HG03378 (cell line): ENCODE results near the gene SV2B.

Source experiments
- ATAC-seq: cut with Tn5 transposase; IDR thresholded peaks from one replicate; pipeline ENCODE4 v1.9.1; 2021; ENCODE audit warnings: mild to moderate bottlenecking, moderate library complexity; ENCODE audit not compliant: unreplicated experiment

SV2B gene

DNA sequence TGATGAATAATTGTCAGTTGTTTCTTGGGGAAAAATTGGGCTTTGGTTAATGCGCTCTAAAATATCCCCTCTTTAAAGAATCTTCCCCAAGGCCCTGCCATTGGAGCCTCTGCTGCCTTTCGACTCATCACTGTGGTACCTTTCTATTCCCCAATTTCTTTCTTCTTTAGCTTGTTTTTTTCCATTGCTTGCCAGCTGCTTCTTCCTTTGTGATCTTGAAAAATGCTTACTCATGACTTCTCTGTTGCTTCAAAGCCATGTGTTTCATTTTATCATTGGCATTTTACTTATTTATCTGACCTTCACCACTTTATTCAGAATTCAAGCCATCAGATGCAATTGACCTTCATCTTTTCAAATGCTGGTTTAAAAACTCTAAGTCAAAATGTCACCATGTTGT lies 84.4 kb downstream of the SV2B start:
- ATAC-seq = no peak

DNA sequence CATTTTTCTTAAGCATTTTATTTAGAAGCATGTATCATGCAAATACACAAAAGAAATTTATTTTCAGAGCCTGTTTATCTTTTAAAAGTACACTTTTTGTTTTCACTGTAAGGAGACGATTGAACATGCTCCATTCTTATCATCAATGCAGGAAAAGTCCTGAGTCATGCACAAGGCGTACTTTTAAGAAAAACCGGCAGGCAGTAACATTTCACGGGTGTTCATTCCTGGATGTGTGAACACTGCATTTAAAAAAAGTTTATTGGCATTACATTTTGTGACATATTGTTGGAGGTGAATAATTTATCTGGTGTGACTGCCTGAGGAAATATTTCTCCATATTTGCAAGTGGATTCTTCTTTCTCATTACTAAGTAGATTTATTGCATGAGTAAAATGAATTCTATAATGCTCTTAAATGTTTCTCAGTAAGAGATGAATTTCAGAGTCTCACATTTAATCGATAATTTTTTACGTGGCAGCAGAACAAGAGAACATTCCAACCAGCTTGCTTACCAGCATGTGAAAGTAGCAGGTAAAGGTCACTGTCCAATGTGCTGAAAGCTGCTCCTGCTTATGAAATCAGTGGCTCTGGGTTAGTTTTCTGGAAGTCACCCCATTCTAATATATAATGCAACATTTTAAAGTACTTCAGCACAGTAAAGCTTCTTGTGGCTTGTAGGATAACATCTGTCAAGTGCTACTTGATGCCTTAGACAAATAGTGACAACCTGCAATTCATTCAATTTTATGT lies 87.0 kb downstream of the SV2B start:
- ATAC-seq = no peak

DNA sequence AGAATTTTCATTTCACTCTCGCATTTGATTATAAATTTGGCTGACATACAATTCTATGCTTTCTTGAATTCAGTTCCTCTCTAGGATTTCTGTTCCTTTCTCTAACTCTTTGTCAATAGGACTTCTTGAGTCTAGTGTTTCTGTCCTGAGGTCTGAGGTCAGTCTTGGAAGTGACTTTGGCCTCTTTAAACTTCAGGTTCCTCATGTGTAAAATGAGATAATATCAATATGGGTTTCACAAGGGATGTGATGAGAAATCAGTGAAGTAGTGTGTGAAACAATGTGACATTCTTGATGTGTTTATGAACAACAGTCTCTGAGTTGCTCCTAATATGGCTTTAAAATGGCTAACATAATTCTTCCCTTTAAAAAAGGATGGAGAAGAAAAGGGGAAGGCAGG lies 92.2 kb downstream of the SV2B start:
- ATAC-seq = no peak

DNA sequence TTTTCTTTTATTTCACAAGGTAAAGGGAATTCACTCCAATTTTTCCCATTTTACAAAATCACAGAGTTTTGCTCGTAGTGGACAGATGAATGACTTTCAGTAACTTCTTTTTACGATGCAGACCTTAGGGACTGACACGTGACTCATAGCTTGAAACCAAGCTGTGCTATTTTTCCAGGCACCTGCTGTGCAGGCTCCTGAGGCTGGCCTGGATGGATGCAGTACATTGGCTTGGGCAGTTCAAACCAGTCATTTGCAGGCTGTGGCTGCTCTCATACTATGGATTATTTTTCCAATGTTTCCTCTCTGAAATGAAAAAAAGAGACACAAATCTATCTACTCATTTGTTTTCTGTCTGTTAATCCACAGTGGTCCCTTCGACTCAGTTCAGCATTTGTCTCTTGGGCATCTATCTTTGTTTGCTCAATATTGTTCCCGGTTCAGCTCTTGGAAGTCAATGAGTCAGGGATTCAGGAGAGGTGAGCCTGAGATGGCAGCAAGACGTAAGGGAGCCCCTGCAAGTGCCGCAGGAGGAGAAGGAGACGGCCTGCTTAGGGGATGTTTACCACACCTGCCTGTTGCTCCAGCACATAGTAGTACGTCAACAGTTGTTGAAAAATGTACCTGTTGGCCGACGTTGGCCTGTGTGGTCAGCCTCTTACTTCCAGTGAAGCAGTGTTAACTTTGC lies 92.8 kb downstream of the SV2B start:
- no peak for ATAC-seq

DNA sequence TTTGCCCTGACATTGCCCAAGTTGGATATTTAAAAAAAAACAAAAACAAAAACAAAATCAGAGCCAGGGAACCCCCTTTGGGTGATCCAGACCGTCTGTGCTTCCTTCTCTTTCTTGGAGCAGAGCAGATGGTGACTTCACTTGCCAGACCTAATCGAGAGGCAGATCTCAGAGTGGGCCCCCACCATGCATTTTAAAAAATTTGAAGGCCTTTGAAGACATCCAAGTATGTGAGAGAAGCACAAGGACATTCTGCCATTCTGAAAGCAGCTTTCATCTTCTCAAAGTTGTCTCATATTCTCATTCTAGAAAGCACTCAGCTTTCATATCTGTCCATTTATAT lies 93.3 kb downstream of the SV2B start:
- no peak for ATAC-seq

DNA sequence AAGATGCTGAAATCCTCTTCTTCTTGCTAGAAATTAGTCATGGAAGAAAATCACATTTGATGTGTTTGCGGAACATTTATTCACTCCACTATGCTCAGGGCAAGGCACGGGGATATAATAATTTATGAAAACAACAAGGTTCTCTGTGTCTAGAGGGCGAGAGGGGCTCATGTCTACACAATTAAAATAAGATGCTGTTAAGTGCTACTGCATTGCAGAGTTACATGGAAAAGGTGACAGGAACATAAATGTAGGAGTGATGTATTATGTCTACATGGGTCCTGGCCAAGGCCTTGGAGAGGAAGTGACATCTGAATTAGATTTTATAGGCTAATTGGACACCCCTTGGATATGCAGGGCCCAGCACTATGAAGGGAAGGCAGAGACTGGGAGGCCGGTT lies 96.1 kb downstream of the SV2B start:
- no peak for ATAC-seq

DNA sequence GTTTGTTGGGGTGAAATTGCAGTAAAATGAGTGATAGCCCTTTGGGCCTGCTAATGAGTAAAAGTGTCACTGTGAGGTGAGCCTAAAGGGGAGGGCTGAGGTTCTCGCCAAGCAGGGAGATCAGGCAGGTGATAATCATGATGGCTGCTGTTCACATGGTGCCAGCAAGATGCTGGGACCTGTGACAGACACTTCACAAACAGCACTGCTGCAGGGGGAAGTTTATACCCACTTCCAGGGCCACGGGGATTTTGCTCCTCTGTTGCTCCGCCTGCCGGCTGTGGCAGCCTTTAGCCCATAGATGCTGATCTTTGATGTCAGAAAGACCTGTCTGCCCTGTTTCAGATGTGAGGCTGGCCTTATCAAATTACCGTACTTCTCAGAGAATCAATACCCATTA lies 96.7 kb downstream of the SV2B start:
- ATAC-seq = no peak

DNA sequence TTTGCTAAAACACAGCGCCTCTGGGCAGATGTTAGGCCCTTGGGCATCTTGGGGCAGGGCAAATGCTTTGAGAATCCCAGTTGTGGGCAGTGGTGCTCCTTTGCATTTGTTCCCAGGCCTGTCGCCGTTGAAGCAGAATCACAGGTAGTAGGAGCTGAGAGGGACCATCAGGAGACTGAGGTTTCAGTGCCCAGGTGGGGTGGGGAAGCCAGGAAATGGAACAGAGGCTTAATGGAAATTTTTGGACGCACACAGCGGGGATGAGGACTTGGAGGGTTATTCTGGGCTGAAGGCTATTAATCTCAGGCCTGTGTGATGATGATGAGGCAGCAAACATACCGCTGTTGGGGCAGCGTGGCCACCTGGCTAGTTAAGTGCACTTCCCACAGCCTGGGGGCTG lies 99.5 kb downstream of the SV2B start:
- ATAC-seq = no peak

DNA sequence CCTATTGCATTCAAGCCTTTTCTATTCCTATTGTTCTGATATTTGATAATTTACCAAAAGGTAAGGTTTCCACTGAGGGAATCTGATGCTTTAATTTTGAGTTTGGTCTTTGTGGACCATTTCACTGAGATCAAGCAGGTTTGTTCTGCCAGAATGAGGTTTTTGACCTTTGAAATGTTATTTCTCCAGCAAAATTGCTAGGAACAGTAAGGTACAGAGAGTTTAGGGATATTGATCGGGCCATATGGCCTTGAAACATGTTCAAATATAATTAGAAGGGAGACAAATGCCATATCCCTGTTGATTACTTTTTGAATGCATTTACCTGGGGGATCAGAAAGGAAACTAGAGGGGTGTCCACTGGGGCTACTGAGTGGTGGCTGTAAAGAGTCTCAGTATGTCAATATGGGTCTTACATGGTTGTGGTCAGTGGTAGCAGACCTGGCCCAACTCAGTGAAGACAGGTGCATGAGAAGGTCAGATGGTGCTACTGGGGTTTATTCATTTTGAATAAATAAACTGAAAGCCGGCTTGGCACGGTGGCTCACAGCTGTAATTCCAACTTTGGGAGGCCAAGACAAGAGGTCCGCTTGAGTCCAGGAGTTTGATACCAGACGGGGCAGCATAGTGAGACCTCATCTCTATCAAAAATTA lies 100.2 kb downstream of the SV2B start:
- ATAC-seq = no peak

DNA sequence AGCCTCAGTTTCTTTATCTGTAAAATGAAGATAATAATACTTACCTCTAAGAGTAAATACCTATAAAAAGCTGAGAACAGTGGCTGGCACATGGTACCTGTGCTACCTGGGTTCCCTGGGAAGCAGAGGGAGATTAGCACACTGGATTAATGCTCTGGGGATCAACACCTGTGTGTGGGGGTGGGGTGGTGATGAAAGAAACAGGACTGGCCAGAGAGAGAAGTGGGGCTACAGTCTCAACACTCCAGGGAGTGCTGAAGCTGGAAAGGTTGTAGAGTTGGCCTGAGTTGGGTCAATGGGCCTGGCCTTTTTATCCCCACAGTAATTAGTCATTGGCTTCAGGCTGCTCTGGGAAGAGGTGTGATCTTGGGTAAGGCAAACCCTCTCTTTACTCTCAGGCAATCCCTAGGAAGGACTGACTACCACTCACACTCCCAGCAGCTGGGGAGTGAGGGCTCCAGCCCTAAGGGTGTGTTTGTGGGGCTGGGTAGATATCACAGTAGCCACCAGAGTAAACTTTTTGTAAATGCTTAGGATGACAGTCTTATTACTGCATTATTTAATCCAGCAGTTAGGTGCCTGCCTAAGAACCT lies 102.5 kb downstream of the SV2B start:
- no peak for ATAC-seq

DNA sequence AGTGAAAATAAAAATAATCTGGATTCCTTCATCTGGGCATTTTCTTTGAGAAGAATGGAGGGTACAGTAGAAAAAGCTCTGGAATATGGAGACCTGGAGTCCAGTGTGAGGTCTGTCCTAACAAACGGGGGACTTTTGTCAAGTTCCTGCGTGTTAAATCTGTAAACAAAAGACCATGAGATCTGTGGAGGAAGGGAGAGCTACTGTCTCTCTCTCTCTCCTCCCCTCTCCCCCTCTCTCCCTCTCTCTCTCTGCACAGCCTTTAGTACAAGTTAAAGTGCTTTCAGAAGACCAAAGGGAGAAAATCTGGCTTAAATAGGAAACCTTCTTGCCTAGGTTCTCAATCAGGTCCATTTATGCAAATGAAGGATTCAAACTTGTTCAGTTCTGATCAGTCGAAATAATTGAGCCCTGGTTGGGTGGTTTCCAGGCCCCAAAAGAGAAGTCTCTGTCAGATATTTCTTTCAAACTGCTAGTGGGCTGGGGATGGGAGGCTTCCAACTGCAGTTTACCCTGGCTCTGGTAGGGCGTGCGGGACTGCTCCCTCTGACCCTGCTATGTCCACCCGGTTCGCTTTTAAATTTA lies 103.7 kb downstream of the SV2B start:
- ATAC-seq = no peak

DNA sequence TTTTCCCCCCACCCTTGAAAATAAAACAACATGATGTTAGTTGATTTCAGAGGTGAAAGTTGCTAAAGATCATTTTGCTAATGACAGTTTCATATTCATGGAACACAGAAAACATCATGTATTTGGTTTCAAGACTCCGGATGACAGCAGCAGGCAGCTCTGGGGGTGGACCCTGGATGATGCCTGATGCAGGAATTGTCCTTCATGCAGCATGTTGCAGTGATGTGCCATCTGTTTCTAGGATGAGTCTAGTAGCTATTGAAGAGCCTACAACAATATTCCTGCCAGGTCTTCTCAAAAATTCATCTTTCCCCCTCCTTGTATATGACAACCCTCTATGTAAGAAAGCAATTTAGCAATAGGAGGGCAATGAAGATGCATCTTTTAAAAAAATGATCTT lies 108.3 kb downstream of the SV2B start:
- no peak for ATAC-seq

DNA sequence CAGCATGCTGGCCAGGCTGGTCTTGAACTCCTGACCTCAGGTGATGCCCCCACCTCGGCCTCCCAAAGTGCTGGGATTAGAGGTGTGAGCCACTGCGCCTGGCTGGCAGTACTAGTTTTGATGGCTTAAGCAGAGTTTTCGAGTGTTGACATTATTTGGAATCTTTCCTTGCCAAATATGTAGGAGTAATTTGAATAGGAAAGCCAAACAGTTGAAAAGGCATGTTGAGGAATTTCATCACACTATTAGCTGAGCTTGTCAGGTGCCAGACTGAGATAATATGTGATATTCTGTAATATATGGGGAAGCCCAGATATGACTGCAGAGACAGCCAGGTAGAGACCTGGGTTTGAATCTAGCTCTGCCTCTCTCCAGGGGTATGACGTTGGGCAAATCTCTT lies 109.3 kb downstream of the SV2B start:
- ATAC-seq = no peak

DNA sequence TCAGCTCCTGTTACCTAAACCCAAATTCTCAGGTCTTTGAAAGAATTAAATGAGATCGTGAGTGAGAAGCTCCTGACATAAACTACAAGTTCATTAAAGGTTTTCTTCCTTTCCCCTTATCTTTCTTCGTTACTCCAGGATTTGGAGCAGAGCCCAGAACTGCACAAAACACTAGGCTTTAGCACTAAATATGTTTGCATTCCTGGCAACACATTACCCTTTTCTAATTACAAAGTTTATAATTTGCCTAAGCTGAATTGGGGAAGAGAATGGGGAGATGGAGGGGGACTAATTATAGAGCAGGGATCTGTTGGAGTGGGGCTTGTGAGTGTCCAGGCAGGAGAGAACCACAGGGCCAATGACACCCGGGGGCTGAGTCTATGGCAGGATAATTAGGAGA lies 109.7 kb downstream of the SV2B start:
- ATAC-seq = no peak

DNA sequence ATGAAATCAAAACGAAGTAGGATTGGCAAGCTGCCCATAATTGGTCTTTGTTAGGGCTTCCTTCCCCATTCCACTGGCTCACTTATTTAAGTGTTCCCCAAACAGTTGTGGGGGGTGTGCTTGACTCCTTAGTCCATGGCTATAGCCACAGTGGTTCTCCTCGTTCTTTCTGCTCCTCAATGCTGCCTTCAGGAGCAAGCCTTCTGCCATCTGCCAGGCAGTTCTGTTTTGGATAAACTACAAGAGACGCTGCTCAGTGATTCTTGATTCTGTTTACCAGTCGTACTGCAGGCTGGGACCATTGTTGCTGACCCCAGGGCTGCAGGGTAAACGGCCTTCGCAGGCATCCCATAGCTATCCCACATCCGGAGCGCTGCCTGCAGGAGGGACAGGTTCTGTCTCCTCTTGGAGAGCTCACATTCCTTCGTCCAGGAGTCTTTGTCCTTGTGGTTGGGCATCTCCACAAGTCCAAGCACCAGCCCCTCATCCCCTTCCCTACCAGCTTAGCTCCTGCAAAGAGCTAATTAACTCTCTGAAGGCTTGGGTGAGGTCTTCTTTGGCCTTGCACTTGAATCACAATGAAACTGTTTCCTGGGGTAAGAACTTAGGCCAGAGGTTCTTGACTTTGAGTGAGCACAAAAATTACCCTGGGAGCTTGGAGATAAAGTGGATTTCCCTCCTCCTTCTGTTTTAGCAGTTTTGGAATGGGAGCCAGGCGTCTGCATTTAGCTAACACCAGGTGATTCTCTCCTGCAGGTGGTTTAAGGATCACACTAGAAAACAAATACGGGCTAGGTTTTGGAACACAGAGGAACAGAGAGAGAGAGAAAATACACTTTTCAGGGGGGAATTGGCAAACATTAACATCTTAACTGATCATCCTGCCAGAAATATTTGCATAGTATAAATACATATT lies 114.9 kb downstream of the SV2B start:
- no peak for ATAC-seq

DNA sequence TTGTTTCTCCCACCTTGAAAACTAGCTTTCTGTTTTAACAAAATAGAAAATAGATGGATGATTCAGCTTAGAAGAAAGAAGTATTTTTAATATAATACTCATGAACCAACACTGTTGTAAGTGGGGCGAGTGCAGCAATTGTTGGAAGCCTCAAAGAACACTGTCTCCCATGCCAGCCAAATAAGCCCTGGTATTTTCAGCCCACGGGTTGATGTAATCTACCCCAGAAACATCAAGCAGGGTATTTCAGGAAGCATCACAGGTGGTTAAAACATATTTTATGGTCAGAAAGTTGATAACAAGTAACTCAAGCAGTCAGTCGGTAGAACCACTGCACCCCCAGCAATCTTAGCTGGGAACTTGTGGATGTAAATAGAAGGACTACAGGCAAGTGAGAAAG lies 115.9 kb downstream of the SV2B start:
- no peak for ATAC-seq

DNA sequence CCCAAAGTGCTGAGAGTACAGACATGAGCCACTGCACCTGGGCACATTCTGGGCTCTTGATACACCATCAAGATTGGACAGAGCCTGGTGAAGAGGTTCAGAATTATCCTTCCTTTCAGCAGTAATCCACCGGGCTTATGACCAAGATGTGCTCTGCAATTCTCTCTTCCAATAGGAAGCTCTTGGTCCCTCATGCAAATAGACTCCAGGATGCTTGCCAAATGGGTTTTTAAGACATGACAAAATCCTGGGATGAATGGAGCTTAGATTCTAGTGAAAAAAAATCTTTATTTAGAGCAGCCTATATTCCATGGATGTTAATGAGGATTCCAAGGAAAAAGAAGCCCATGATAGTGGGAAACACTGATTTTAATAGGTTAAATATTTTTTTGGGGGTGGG lies 119.1 kb downstream of the SV2B start:
- ATAC-seq = no peak

DNA sequence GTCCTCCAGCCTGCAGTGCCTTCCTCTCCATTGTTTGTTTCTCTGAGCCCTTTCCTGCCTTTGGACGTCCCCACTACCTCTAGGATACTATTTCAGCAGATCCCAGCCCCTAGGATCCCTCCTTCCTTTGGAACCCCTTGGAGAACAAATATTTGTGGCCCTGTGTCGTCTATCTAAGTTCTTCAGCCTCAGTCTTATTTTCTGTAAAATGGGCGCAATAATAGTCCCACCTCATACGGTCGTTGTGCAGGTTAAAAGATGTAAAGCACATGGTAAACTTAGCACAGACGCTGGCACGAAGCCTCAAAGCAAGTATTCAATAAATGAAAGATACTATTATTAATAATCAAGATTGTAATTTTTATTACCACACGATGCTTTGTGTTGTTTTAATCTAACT lies 122.0 kb downstream of the SV2B start:
- ATAC-seq = no peak

DNA sequence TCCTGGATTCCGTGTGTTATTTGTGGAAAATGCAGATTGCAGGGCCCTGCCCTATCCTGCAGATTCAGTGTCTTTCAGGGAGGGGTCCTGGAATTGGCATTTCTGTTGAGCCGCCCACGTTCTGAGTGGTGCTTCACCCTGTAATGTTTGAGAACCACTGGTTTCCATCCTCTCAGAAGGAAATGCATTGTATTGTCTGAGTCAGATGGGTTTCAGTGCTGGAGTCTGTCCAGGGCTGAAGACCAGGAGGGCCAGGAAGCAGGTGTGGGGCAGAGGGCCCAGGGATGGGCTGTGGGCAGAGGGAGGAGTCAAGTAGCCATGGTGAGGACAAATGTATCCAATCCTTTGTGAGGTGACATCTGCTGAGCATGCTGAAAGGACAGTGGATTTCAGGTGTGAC lies 123.8 kb downstream of the SV2B start:
- ATAC-seq = no peak

DNA sequence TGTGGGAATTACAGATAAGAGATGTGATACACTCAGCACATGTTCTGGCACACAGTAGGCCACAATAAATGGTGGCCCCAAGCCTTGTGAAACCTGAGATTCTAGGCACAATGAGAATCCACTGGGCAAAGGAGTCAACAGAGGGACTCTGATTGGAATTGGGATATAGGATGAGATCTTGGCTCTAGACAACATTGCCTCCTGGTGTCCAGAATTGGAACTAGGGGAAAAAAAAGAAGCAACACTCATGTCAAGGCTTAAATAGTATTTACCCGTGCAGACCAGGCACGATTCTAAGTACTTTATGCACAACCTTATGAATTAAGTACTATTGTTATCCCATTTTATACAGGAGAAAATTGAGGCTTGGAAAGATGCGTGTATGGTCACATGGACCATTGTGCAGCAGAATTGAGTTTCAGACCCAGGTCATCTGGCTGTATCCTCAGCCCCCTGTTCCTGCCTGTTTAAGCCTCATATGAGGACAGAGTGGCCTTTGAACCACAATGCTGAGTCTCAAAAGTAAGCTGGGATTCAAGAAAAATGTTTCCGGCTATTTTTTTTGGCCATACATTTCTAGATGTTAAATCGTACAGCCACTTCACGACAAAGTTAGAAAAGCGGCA lies 124.8 kb downstream of the SV2B start:
- no peak for ATAC-seq
